ENCODE results near the gene SPRYD7.

GRCh38 chr13:49954674-49955455 is 18.7 kb upstream of the SPRYD7 start:
- TF ChIP-seq YY1 (IDR thresholded peaks at IDR 0.05; ENCODE audit: insufficient read depth, insufficient read length), result no peak
- TF ChIP-seq SUZ12 (IDR thresholded peaks at IDR 0.05; ENCODE audit: extremely low read depth, insufficient read depth, insufficient read length), result no peak
